Ammon's horn (tissue), 1 donor: Measurements from ENCODE around the gene CD6.
A peak's percentile ranks its signal among the peaks of the same experiment; 100 is the strongest.

ENCODE experiments used
- DNase-seq: peaks from one replicate; pipeline ENCODE4 v3.0.0-alpha.2; 2016; ENCODE audit warnings: low spot score

CD6 gene

GRCh38 chr11:61010466-61011228, 39.2 kb downstream of the CD6 start:
- no peak for DNase-seq

- no peak for DNase-seq
Measured at GRCh38 chr11:61011229-61011870, 39.9 kb downstream of the CD6 start.

GRCh38 chr11:61011950-61012736, 40.7 kb downstream of the CD6 start:
- DNase-seq: peak; percentile 54

- no peak for DNase-seq
Measured at GRCh38 chr11:61012737-61013215, 41.3 kb downstream of the CD6 start.

GRCh38 chr11:61018059-61018458, 46.6 kb downstream of the CD6 start:
- no peak for DNase-seq

GRCh38 chr11:61019037-61019831, 47.8 kb downstream of the CD6 start:
- DNase-seq: no peak

- DNase-seq: no peak
Measured at GRCh38 chr11:61019832-61020405, 48.4 kb downstream of the CD6 start.

GRCh38 chr11:61020551-61021235, 49.2 kb downstream of the CD6 start:
- DNase-seq: no peak

- DNase-seq: no peak
Measured at GRCh38 chr11:61021661-61022212, 50.3 kb downstream of the CD6 start.

GRCh38 chr11:61022311-61023085, 51.0 kb downstream of the CD6 start:
- DNase-seq: peak; percentile 35

- DNase-seq: no peak
Measured at GRCh38 chr11:61023086-61023965, 51.8 kb downstream of the CD6 start.

GRCh38 chr11:61023966-61024295, 52.5 kb downstream of the CD6 start:
- DNase-seq: no peak

- no peak for DNase-seq
Measured at GRCh38 chr11:61024938-61025820, 53.7 kb downstream of the CD6 start.

- DNase-seq: no peak
Measured at GRCh38 chr11:61025821-61026120, 54.3 kb downstream of the CD6 start.

GRCh38 chr11:61026121-61027031, 54.9 kb downstream of the CD6 start:
- peak; percentile 35 for DNase-seq

- no peak for DNase-seq
Measured at GRCh38 chr11:61027141-61027840, 55.8 kb downstream of the CD6 start.
